Stimulated activated naive B cell treated with anti-CD40 and anti-IgM and Interleukin-4, amounts not matched to agents 10 μg/mL and 1 μg/mL and 100 μg/mL, for 72 hours (primary cell): Measurements from ENCODE around the gene BMPR1B.

Source experiments
- ATAC-seq, 2 donors: fragments of 150-1000 bp; cut with Tn5 transposase; replicated peaks; 2 replicates each; pipeline ENCODE4 v1.10.0; 2021; ENCODE audit warnings: moderate library complexity in 1 of 2
- DNase-seq: peaks from one replicate; pipeline ENCODE4 v3.0.0; 2021
- H3K27ac Mint-ChIP-seq: one replicate; pipeline ENCODE4 v1.8.0; 2022; ENCODE audit warnings: mild to moderate bottlenecking, mixed read lengths
- H3K27me3 Mint-ChIP-seq, 2 donors: one replicate each; pipeline ENCODE4 v1.8.0; 2022; ENCODE audit warnings: mixed read lengths in 2 of 2
- H3K36me3 Mint-ChIP-seq, 2 donors: one replicate each; pipeline ENCODE4 v1.8.0; 2022; ENCODE audit warnings: mixed read lengths in 2 of 2, mild to moderate bottlenecking in 1 of 2
- H3K4me1 Mint-ChIP-seq, 2 donors: one replicate each; pipeline ENCODE4 v1.8.0; 2022; ENCODE audit warnings: mixed read lengths in 2 of 2, mild to moderate bottlenecking in 1 of 2
- H3K4me3 Mint-ChIP-seq, 2 donors: one replicate each; pipeline ENCODE4 v1.8.0; 2022; ENCODE audit warnings: mild to moderate bottlenecking in 2 of 2, mixed read lengths in 2 of 2, moderate library complexity in 1 of 2
- H3K9me3 Mint-ChIP-seq, 2 donors: one replicate each; pipeline ENCODE4 v1.8.0; 2022; ENCODE audit warnings: mixed read lengths in 2 of 2, mild to moderate bottlenecking in 1 of 2

BMPR1B gene

DNA sequence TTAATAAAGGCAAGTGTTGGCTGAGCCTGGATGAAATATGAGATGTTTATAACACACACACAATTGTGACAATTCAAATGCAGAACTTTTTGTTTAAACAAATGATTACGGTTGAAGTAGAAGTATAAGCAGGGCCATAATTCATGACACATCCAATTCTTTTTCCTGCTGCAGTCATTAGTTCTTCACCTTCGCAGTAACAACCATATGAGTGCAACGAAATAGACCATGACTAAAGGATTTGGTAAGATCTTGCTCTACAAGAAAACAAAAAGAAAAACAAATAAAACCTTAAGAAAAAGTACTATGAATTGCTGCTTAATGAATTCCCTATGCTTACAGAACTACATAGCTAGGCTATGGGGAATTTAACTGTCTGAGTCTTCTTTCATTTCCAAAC, 13.9 kb upstream of the BMPR1B start:
- DNase-seq, result no peak
- H3K36me3 Mint-ChIP-seq, result no peaks in the 10 kb centered on the region
- no peak overlapping the region for H3K4me3 Mint-ChIP-seq
- no peaks in the 10 kb centered on the region for H3K9me3 Mint-ChIP-seq
- H3K27me3 Mint-ChIP-seq, result peaks cover 9 to 12% of the 10 kb centered on the region in 2 donors
- no peak overlapping the region for H3K27ac Mint-ChIP-seq
- no peak for ATAC-seq
- H3K4me1 Mint-ChIP-seq, result no peaks in the 10 kb centered on the region

DNA sequence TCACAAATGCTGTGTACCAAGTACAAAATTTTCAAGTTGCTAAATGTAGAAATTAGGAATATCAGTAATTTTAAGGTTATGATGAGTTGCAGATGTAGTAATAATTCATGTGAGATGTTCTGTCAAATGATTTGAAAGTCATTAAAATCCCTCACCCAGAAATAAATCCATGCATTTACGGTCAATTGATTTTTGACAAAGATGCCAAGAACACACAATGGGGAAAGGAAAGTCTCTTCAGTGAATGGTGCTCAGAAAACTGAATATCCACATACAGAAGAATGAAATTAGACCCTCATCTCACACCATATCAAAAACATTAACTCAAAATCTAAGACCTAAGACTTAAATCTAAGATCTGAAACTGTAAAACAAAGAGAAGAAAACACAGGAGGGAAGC, 12.9 kb upstream of the BMPR1B start:
- no peak overlapping the region for H3K27ac Mint-ChIP-seq
- H3K4me1 Mint-ChIP-seq, result no peaks in the 10 kb centered on the region
- ATAC-seq (no peak), DNase-seq (no peak)
- H3K4me3 Mint-ChIP-seq, result no peak overlapping the region
- no peaks in the 10 kb centered on the region for H3K36me3 Mint-ChIP-seq
- H3K9me3 Mint-ChIP-seq, result no peaks in the 10 kb centered on the region
- H3K27me3 Mint-ChIP-seq, result peaks cover 9 to 12% of the 10 kb centered on the region in 2 donors

DNA sequence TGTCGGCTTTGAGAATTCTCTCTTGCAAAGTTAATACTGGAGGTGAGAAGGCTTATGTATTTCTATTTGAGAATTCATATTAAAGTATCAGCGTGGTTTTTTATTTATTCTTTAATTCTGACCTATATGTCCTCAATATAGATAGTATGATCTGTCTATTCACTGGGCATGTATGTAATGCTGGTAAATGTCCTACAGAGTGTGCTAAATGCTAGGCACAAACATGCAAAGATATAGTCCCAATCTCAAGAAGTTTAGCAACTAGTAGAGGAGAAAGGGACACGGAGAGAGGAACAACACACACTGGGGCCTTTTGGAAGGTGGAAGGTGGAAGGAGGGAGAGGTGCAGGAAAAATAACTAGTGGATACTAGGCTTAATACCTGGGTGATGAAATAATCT, 11.0 kb upstream of the BMPR1B start:
- Mint-ChIP-seq H3K36me3 (no peaks in the 10 kb centered on the region), H3K27ac (no peak overlapping the region), H3K9me3 (no peaks in the 10 kb centered on the region), H3K27me3 (peaks cover 4 to 12% of the 10 kb centered on the region in 2 donors), H3K4me3 (no peak overlapping the region), H3K4me1 (no peaks in the 10 kb centered on the region)
- DNase-seq, result no peak
- ATAC-seq, result no peak

GRCh38 chr4:94758141-94758699, 465 bp downstream of the BMPR1B start:
- peaks cover 5 to 8% of the 10 kb centered on the region in 2 donors for H3K4me1 Mint-ChIP-seq
- DNase-seq, result no peak
- peaks cover 0 to 1% of the 10 kb centered on the region in 2 donors for H3K9me3 Mint-ChIP-seq
- peak overlapping the region; percentile 70 to 79 for H3K4me3 Mint-ChIP-seq
- H3K36me3 Mint-ChIP-seq, result no peaks in the 10 kb centered on the region
- peak; percentile 50 to 55 for ATAC-seq
- peaks cover 38 to 62% of the 10 kb centered on the region in 2 donors for H3K27me3 Mint-ChIP-seq
- H3K27ac Mint-ChIP-seq, result no peak overlapping the region

DNA sequence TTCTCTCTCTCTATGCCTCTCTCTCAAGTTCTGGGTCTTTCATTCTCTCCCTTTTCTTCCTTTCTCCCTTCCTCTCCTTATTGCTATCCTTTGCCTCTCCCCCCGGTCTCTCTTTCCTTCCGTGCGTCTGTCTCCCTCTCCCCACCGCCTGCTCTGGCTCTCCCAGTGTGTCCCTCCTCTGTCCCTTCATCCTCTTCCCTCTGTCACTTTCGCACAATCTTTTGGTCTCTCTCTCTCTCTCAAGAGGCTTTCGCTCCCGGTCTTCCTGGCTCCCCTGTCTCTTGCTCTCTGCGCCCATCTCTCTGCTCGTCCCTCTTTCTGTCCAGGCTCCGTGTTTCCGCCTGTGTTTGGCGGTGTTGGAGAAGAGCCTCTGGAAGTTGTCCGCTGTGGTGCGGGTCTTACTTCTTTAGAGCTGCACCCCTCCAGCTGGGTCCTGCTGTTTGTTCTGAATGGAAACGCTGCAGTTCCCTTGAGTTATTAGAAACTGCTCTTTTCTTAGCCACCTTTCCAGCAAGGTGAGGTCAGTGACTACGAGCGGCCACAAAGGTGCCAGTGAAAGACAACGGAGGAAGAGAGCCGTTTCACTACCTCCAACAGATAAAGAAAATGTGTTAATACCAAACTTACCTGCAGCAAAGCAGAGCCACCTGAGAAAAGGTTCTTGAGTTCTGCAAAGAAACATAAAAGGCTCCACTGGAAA, 1.1 kb downstream of the BMPR1B start:
- ATAC-seq (peak in 1 of 2 donors; percentile 7), DNase-seq (no peak)
- Mint-ChIP-seq H3K9me3 (peaks cover 0 to 1% of the 10 kb centered on the region in 2 donors), H3K27me3 (peaks cover 37 to 61% of the 10 kb centered on the region in 2 donors), H3K4me1 (peaks cover 5 to 8% of the 10 kb centered on the region in 2 donors), H3K27ac (peak overlapping the region; percentile 15), H3K36me3 (no peaks in the 10 kb centered on the region), H3K4me3 (peak overlapping the region; percentile 70 to 79)

- Mint-ChIP-seq H3K4me3 (no peak overlapping the region), H3K9me3 (peaks cover 0 to 1% of the 10 kb centered on the region in 2 donors), H3K4me1 (peaks cover 5 to 8% of the 10 kb centered on the region in 2 donors), H3K27me3 (peaks cover 45 to 66% of the 10 kb centered on the region in 2 donors), H3K36me3 (no peaks in the 10 kb centered on the region), H3K27ac (no peak overlapping the region)
- no peak for ATAC-seq
- DNase-seq, result no peak
These were observed 2.0 kb downstream of the BMPR1B start for GRCh38 chr4:94759767-94760211.

GRCh38 chr4:94762326-94762725, 4.6 kb downstream of the BMPR1B start:
- DNase-seq (no peak), ATAC-seq (peak in 1 of 2 donors; percentile 31)
- no peak overlapping the region for H3K4me3 Mint-ChIP-seq
- H3K27ac Mint-ChIP-seq, result no peak overlapping the region
- peaks cover 5 to 8% of the 10 kb centered on the region in 2 donors for H3K4me1 Mint-ChIP-seq
- peaks cover 0 to 1% of the 10 kb centered on the region in 2 donors for H3K9me3 Mint-ChIP-seq
- H3K36me3 Mint-ChIP-seq, result no peaks in the 10 kb centered on the region
- H3K27me3 Mint-ChIP-seq, result peaks cover 30 to 46% of the 10 kb centered on the region in 2 donors

DNA sequence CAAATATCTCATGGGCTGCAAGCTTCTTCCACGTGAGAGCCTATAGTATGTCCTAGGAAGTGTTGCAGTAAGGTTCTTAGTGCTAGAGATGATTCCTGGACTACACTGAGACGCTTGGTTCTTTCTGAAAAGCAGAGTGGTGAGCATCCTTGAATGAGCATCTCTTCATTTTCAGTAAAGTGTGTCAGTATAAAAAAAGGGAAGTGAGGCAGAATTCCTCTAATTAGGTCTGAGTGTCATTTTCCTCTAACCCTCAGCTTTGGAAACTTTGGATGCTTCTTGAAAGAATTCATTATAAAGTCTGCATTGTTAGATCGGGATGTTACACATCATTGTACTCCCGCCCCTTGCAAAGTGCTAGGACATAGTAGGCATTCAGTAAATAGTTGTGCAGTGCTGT, 5.2 kb downstream of the BMPR1B start:
- ATAC-seq, result no peak
- Mint-ChIP-seq H3K27me3 (peaks cover 26 to 42% of the 10 kb centered on the region in 2 donors), H3K36me3 (no peaks in the 10 kb centered on the region), H3K9me3 (peaks cover 0 to 1% of the 10 kb centered on the region in 2 donors), H3K4me3 (no peak overlapping the region), H3K27ac (no peak overlapping the region), H3K4me1 (peaks cover 5 to 8% of the 10 kb centered on the region in 2 donors)
- no peak for DNase-seq

DNA sequence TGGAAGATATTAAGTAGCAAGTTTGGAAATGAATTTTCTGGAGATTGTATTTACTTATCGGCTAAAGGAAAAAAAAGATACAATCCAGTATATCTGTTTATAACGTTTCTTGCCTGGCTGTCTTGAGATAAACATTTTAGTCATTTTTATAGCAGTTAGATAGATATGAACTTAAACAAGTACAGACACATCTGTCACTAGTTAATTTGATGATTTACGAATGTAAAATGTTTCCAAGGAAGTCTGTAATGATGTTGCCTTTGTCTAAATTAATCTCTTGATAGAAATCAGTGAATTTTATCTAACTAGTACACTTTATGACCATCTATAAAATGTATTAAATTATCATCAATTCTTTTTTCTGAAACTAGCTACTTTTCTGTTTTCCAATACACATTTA, 5.7 kb downstream of the BMPR1B start:
- no peak overlapping the region for H3K4me3 Mint-ChIP-seq
- H3K27ac Mint-ChIP-seq, result no peak overlapping the region
- H3K36me3 Mint-ChIP-seq, result no peaks in the 10 kb centered on the region
- peaks cover 0 to 1% of the 10 kb centered on the region in 2 donors for H3K9me3 Mint-ChIP-seq
- H3K27me3 Mint-ChIP-seq, result peaks cover 29 to 40% of the 10 kb centered on the region in 2 donors
- peaks cover 5 to 6% of the 10 kb centered on the region in 2 donors for H3K4me1 Mint-ChIP-seq
- DNase-seq (no peak), ATAC-seq (no peak)

- DNase-seq (no peak), ATAC-seq (no peak)
- H3K36me3 Mint-ChIP-seq, result no peaks in the 10 kb centered on the region
- H3K9me3 Mint-ChIP-seq, result peaks cover 0 to 1% of the 10 kb centered on the region in 2 donors
- no peak overlapping the region for H3K4me3 Mint-ChIP-seq
- no peak overlapping the region for H3K27ac Mint-ChIP-seq
- peaks cover 23 to 34% of the 10 kb centered on the region in 2 donors for H3K27me3 Mint-ChIP-seq
- H3K4me1 Mint-ChIP-seq, result peaks cover 0 to under 1% of the 10 kb centered on the region in 2 donors
These were observed 6.3 kb downstream of the BMPR1B start for GRCh38 chr4:94764069-94764468.

- H3K4me1 Mint-ChIP-seq, result no peaks in the 10 kb centered on the region
- no peak overlapping the region for H3K4me3 Mint-ChIP-seq
- no peaks in the 10 kb centered on the region for H3K36me3 Mint-ChIP-seq
- H3K27me3 Mint-ChIP-seq, result peaks cover 23 to 33% of the 10 kb centered on the region in 2 donors
- ATAC-seq (no peak), DNase-seq (no peak)
- H3K9me3 Mint-ChIP-seq, result peaks cover 0 to 1% of the 10 kb centered on the region in 2 donors
- H3K27ac Mint-ChIP-seq, result no peak overlapping the region
These were observed 7.4 kb downstream of the BMPR1B start for GRCh38 chr4:94765174-94765573.

DNA sequence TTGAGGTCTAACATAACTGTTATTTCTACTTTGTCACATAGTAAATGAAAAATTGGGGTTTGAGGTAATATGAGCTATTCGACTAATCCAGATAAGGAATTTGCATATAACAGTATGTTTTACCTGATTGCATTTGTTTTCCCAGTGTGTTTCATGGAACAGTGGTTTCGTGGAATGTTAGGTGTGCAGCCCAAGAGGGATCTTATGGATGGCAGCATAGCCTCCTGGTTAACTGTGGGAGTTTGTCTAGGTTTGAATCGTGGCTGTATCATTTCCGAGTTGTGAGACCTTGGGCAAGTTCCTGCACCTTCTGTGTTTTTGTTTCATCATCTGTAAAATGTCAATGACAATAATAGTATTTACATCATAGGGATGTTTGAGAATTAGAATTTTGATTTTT, 7.9 kb downstream of the BMPR1B start:
- ATAC-seq (no peak), DNase-seq (no peak)
- Mint-ChIP-seq H3K9me3 (peaks cover 0 to 1% of the 10 kb centered on the region in 2 donors), H3K27me3 (peaks cover 20 to 28% of the 10 kb centered on the region in 2 donors), H3K4me1 (no peaks in the 10 kb centered on the region), H3K4me3 (no peak overlapping the region), H3K27ac (no peak overlapping the region), H3K36me3 (no peaks in the 10 kb centered on the region)

- H3K27me3 Mint-ChIP-seq, result peaks cover 16 to 17% of the 10 kb centered on the region in 2 donors
These were observed 9.1 kb downstream of the BMPR1B start for GRCh38 chr4:94766856-94767255.

DNA sequence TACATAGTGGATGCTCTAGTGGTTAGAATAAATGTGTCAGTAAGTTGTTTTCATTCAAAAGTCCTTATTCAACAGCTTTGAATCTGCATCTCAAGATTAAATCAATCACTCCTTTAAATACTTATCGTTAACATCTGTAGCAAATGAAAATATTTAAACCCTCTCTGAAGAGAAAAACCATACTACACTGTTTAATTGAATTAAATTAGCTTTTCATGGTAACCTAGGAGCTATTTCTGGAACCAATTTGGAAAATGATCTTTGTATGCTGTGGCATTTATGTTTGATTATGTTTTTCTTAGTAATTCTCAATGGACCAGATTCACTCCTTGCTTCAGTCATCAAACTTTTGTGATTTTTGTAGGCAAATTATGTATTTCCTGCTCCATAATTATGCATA, 9.7 kb downstream of the BMPR1B start:
- DNase-seq (no peak), ATAC-seq (no peak)
- Mint-ChIP-seq H3K9me3 (no peaks in the 10 kb centered on the region), H3K36me3 (no peaks in the 10 kb centered on the region), H3K27ac (no peak overlapping the region), H3K27me3 (peaks cover 13% of the 10 kb centered on the region in 2 donors), H3K4me1 (no peaks in the 10 kb centered on the region), H3K4me3 (no peak overlapping the region)

More at GRCh38 chr4:94766856-94767255, 9.1 kb downstream of the BMPR1B start:
- Mint-ChIP-seq H3K27ac (no peak overlapping the region), H3K36me3 (no peaks in the 10 kb centered on the region), H3K4me1 (no peaks in the 10 kb centered on the region), H3K4me3 (no peak overlapping the region), H3K9me3 (peaks cover 0 to 1% of the 10 kb centered on the region in 2 donors)
- ATAC-seq, result no peak
- no peak for DNase-seq

- ATAC-seq (no peak), DNase-seq (no peak)
- H3K4me3 Mint-ChIP-seq, result no peak overlapping the region
- no peaks in the 10 kb centered on the region for H3K4me1 Mint-ChIP-seq
- peaks cover 12% of the 10 kb centered on the region in 2 donors for H3K9me3 Mint-ChIP-seq
- no peak overlapping the region for H3K27ac Mint-ChIP-seq
- no peaks in the 10 kb centered on the region for H3K27me3 Mint-ChIP-seq
- H3K36me3 Mint-ChIP-seq, result no peaks in the 10 kb centered on the region
These were observed 25.0 kb downstream of the BMPR1B start for GRCh38 chr4:94782707-94783106.
